ENCODE measurements around the gene PSMD8. TPM values are rescaled to one million over a fixed set of nuclear protein-coding genes. Genes with fewer than 3 reads are reported as not detected.

The PSMD8 gene
- total RNA-seq, 1 donor from 2014 or later = 286 TPM

DNA sequence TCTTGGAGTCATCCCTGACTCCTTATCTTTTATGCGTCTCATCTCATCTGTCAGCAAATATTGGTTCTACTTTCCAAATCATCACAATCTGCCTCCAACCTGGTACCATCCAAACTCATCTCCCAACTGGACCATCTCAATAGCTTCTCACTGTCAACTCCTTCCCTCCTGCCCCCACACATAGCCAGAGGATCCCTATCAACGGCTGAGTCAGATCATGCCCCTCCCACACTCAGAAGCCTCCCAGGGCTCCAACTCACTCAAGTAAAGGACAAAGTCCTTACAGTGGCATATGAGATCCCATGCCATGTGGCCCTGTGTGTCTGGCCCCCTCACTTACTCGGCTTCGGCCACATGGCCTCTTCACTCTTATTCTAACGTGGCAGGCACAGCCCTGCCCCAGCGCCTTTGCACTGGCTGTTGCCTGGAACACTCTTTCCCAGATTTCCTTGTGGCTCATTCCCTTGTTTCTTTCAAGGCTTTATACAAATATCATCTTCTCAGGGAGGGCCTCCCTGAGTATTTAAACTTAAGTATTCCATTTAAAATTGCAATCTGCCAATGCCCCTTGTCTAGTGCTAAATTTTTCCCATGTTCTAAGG is 18.4 kb downstream of the PSMD8 start:
- Mint-ChIP-seq H3K9me3 (no peaks in the 10 kb centered on the region), H3K4me1 (ENCODE audit: low read depth) (peaks cover 24% of the 10 kb centered on the region), H3K27me3 (ENCODE audit: low read depth) (peaks cover 25% of the 10 kb centered on the region), H3K36me3 (ENCODE audit: low read depth) (peaks cover 2% of the 10 kb centered on the region), H3K27ac (no peak overlapping the region), H3K4me3 (ENCODE audit: low read depth) (no peak overlapping the region)
- no peak for DNase-seq (ENCODE audit: low spot score)
- intact Hi-C loops (cut with micrococcal nuclease) = no loop called here

DNA sequence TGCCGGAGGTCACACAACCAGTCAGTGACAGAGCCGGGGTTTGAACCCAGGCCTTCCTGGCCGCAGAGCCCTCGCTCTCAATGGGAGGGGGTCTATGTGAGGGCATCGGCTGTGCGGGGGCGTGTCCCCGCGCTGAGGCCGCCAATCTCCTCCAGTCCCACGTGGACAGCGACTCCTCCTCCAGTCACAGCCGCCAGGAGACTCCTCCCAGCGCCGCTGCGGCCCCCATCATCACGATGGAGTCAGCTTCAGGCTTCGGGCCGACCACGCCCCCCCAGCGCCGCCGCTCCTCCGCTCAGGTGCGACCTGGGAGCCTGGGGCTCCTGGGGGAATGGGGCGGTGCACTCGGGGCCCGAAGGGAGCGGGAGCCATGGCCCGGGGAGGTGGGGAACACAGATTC is 20.1 kb downstream of the PSMD8 start:
- peaks cover 2% of the 10 kb centered on the region for H3K36me3 Mint-ChIP-seq (ENCODE audit: low read depth)
- intact Hi-C loops (cut with micrococcal nuclease) = no loop called here
- peaks cover 21% of the 10 kb centered on the region for H3K4me1 Mint-ChIP-seq (ENCODE audit: low read depth)
- H3K27me3 Mint-ChIP-seq (ENCODE audit: low read depth) = peaks cover 21% of the 10 kb centered on the region
- DNase-seq (ENCODE audit: low spot score) = peak; percentile 75
- H3K4me3 Mint-ChIP-seq (ENCODE audit: low read depth) = peak overlapping the region; percentile 82
- no peaks in the 10 kb centered on the region for H3K9me3 Mint-ChIP-seq
- H3K27ac Mint-ChIP-seq = peak overlapping the region; percentile 76

DNA sequence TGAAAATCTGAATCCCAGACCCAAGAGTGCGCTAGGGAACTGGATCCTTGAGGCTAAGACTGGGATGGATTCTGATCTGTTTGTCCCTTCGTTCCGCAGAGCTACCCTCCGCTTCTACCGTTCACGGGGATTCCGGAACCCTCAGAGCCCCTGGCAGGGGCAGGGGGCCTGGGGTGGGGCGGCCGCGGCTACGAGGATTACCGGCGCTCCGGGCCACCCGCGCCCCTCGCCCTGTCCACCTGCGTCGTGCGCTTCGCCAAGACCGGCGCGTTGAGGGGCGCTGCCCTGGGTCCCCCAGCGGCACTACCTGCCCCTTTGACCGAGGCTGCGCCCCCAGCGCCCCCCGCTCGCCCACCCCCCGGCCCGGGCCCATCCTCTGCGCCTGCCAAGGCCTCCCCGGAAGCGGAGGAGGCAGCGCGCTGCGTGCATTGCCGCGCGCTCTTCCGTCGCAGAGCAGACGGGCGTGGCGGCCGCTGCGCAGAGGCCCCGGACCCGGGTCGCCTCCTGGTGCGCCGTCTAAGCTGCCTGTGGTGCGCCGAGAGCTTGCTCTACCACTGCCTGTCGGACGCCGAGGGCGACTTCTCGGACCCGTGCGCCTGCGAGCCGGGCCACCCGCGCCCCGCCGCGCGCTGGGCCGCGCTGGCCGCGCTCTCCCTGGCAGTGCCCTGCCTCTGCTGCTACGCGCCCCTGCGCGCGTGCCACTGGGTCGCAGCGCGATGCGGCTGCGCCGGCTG is 21.2 kb downstream of the PSMD8 start:
- Mint-ChIP-seq H3K27me3 (ENCODE audit: low read depth) (peaks cover 18% of the 10 kb centered on the region), H3K4me3 (ENCODE audit: low read depth) (peak overlapping the region; percentile 82), H3K27ac (peak overlapping the region; percentile 76), H3K36me3 (ENCODE audit: low read depth) (peaks cover 2% of the 10 kb centered on the region), H3K9me3 (no peaks in the 10 kb centered on the region), H3K4me1 (ENCODE audit: low read depth) (peaks cover 22% of the 10 kb centered on the region)
- peak; percentile 52 for DNase-seq (ENCODE audit: low spot score)
- intact Hi-C loops (cut with micrococcal nuclease) = no loop called here

DNA sequence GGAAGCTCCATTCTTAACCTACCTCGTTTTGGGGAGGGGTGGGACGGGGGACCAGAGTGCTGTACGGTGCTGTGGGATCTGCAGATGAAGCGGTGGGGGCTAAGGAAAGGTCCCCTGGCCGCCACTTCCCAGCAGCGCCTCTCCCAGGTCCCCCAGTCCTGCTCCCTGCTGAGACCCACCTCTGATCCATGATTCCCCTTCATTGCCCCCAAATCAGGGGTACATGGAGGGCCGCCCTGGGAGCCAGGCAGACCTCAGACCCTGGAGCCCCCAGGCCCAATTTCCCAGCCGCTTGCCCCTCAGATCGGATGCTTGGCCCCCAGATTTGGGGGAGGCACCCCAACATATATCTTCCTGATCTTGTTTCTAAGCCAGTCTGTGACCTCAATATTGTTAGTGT is 24.7 kb downstream of the PSMD8 start:
- Mint-ChIP-seq H3K27ac (no peak overlapping the region), H3K4me3 (ENCODE audit: low read depth) (no peak overlapping the region), H3K4me1 (ENCODE audit: low read depth) (peaks cover 19% of the 10 kb centered on the region), H3K27me3 (ENCODE audit: low read depth) (peaks cover 3% of the 10 kb centered on the region), H3K9me3 (no peaks in the 10 kb centered on the region), H3K36me3 (ENCODE audit: low read depth) (peaks cover 3% of the 10 kb centered on the region)
- intact Hi-C loops (cut with micrococcal nuclease) = no loop called here
- no peak for DNase-seq (ENCODE audit: low spot score)

DNA sequence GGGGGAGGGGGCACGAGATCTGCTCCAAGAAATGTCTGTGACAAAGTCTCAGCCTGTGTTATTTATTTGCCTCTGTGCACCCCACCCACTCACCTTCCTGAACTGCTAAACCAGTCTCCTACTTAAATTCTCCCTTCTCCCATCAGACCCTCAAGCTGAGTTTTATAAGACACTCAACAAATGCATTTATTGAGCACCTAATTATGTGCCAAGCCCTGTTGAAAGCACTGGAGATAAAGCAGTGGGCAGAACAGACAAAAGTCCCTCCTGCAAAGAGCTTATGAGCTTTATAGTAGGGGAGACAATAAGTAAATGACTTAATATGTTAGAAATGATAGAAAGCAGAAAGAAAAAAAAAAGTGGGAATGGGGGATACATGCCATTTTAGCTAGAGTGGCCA is 25.2 kb downstream of the PSMD8 start:
- Mint-ChIP-seq H3K4me3 (ENCODE audit: low read depth) (no peak overlapping the region), H3K27ac (peak overlapping the region; percentile 35), H3K36me3 (ENCODE audit: low read depth) (peaks cover 3% of the 10 kb centered on the region), H3K9me3 (no peaks in the 10 kb centered on the region), H3K27me3 (ENCODE audit: low read depth) (peaks cover 3% of the 10 kb centered on the region), H3K4me1 (ENCODE audit: low read depth) (peaks cover 19% of the 10 kb centered on the region)
- intact Hi-C loops (cut with micrococcal nuclease) = no loop called here
- DNase-seq (ENCODE audit: low spot score) = no peak

DNA sequence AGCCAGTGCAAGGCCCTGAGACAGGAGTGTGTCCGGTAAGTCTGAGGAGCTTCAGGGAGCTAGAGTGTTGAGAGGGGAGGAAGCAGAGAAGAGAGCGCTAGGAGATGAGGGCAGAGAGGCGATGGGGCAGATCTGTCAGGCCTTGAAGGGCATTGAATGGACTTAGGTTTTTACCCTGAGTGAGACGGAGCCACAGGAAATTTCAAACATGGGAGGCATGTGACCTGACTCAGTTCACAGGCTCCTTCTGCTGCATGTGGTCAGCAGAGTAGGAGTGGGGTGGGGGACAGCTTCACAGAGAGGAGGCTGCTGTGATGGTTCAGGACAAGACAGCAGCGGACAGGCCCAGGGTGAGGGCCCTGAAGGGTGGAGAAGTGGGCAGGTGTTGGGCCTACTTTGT is 26.0 kb downstream of the PSMD8 start:
- peaks cover 3% of the 10 kb centered on the region for H3K27me3 Mint-ChIP-seq (ENCODE audit: low read depth)
- intact Hi-C loops (cut with micrococcal nuclease) = loop anchor here (5.0 to 10.0 kb wide), 2 partner anchors 114 to 237 kb away; no protein-coding TSS in a partner anchor
- H3K36me3 Mint-ChIP-seq (ENCODE audit: low read depth) = peaks cover 6% of the 10 kb centered on the region
- no peak overlapping the region for H3K4me3 Mint-ChIP-seq (ENCODE audit: low read depth)
- H3K27ac Mint-ChIP-seq = no peak overlapping the region
- no peaks in the 10 kb centered on the region for H3K9me3 Mint-ChIP-seq
- H3K4me1 Mint-ChIP-seq (ENCODE audit: low read depth) = peaks cover 15% of the 10 kb centered on the region
- no peak for DNase-seq (ENCODE audit: low spot score)

DNA sequence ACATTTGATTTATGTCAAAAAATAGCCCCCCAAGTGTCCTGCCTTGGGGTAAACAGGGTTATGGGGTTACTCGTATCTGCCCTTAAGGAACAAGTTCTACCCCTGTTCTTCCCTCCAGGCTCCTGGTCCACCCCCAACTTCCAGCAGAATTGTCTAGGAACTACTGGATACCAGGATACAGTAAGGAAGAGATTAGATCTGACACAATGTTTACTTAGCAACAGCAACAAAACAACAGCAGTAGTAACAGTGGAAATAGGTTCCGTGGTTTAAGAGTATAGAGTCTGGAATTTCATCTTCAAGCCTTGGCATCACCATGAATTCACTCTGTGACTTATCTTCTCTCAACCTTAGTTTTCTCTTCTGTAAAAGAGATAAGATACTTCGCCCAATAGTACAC is 26.8 kb downstream of the PSMD8 start:
- Mint-ChIP-seq H3K9me3 (no peaks in the 10 kb centered on the region), H3K4me3 (ENCODE audit: low read depth) (no peak overlapping the region), H3K36me3 (ENCODE audit: low read depth) (peaks cover 8% of the 10 kb centered on the region), H3K27me3 (ENCODE audit: low read depth) (peaks cover 3% of the 10 kb centered on the region), H3K27ac (no peak overlapping the region), H3K4me1 (ENCODE audit: low read depth) (peaks cover 15% of the 10 kb centered on the region)
- intact Hi-C loops (cut with micrococcal nuclease) = loop anchor here (5.0 to 10.0 kb wide), 2 partner anchors 114 to 236 kb away; no protein-coding TSS in a partner anchor
- DNase-seq (ENCODE audit: low spot score) = no peak

DNA sequence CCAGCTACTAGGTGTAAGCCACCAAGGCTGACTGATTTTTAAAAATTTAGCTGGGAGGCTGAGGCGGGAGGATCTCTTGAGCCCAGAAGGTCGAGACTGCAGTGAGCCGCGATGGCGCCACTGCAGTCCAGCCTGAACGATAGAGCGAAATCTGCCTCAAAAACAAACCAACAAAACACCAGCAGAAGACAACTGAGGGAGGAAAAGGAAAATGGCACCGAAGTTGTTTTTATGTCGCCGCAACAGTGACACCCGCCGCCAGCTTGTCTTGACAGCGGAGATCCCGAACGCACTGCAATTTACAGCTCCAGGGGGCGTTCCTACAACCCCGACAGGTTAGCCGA is 28.2 kb downstream of the PSMD8 start:
- Mint-ChIP-seq H3K36me3 (ENCODE audit: low read depth) (peaks cover 17% of the 10 kb centered on the region), H3K4me1 (ENCODE audit: low read depth) (peaks cover 8% of the 10 kb centered on the region), H3K9me3 (no peaks in the 10 kb centered on the region), H3K27me3 (ENCODE audit: low read depth) (peaks cover 3% of the 10 kb centered on the region), H3K27ac (peak overlapping the region; percentile 76), H3K4me3 (ENCODE audit: low read depth) (peak overlapping the region; percentile 75)
- intact Hi-C loops (cut with micrococcal nuclease) = loop anchor here (2.0 to 10.0 kb wide), 3 partner anchors 38 to 235 kb away; no protein-coding TSS in a partner anchor
- no peak for DNase-seq (ENCODE audit: low spot score)

DNA sequence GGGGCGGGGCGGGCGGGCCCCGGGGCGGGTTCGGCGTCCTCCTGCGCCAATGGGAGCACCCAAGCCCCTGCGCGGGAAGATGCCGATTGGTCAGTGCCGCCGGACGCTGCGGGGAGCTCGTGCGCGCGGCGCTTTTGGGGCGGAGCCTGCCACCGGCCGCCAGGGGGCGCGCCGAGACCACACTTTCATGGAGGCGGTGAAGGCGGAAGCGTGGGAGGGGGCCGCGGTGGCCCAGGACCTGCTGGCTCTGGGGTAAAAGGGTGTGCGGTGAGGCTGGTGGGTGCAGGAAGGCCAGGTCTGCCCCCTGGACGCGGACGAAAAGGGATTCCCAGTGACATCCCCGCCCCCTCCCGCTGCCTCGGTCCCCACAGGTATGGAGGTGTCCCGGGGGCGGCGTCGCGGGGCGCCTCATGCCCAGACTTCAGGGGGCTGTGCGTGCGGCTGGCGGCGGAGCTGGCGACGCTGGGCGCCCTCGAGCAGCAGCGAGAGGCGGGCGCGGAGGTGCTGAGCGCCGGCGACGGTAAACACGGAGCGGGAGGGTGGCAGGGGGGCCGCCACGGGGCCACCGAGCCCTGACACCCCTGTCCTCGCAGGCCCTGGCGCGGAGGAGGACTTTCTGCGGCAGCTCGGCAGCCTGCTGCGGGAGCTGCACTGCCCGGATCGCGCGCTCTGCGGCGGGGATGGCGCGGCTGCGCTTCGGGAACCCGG is 28.8 kb downstream of the PSMD8 start, which contains the start of gene FAM98C:
Gene FAM98C (plus strand): TSS at position 127 of the 708 bp plus-strand sequence. CDS start 61 bp downstream, at position 188.
- Mint-ChIP-seq H3K9me3 (no peaks in the 10 kb centered on the region), H3K4me1 (ENCODE audit: low read depth) (peaks cover 8% of the 10 kb centered on the region), H3K27me3 (ENCODE audit: low read depth) (peaks cover 3% of the 10 kb centered on the region), H3K36me3 (ENCODE audit: low read depth) (peaks cover 20% of the 10 kb centered on the region), H3K27ac (peak within 1 kb of the TSS; percentile 94), H3K4me3 (ENCODE audit: low read depth) (peak within 1 kb of the TSS; percentile 87)
- intact Hi-C loops (cut with micrococcal nuclease) = loop anchor here (2.0 to 10.0 kb wide), 3 partner anchors 38 to 234 kb away; no protein-coding TSS in a partner anchor
- peak; percentile 97 for DNase-seq (ENCODE audit: low spot score)

DNA sequence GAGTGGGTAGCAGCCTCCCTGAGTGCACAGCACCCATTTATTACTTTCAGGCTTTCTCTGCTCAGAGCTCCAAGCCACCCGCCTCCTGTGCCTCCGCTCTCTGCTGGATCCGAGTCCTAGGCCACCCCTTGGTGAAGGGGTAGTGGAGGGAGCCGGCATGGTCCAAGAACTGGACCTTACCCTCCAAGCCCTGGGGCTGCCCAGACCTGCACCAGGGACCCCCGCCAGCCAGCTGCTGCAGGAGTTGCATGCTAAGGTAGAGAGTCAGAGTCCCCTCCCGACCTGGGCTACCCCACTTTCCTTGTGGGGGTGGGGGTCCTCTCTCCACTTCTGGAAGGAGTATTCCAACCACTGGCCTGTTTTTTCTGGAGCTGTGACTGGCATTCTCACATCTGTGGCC is 30.5 kb downstream of the PSMD8 start:
- peaks cover 32% of the 10 kb centered on the region for H3K36me3 Mint-ChIP-seq (ENCODE audit: low read depth)
- intact Hi-C loops (cut with micrococcal nuclease) = loop anchor here (5.0 to 10.0 kb wide), 2 partner anchors 110 to 232 kb away; no protein-coding TSS in a partner anchor
- no peak overlapping the region for H3K27ac Mint-ChIP-seq

DNA sequence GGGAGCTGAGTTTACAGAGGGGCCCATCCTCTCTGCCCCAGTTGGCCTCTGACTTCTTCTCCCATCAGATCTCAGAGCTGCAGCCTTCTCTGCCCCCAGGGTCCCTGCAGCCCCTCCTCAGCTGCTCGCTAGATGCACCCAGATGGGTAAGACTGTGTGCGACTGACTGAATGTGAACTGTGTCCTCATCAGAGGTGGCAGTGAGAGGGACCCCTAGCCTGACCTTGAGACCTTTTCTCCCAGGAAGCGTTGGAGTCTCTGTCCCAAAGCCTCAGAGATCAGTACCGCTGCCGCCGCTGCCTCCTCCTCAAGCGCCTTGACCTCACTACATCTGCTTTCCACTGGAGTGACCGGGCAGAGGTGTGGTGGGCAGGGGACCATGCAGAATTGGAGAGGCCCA is 30.9 kb downstream of the PSMD8 start:
- Mint-ChIP-seq H3K4me1 (ENCODE audit: low read depth) (peaks cover 6% of the 10 kb centered on the region), H3K9me3 (no peaks in the 10 kb centered on the region), H3K27me3 (ENCODE audit: low read depth) (no peaks in the 10 kb centered on the region), H3K36me3 (ENCODE audit: low read depth) (peaks cover 35% of the 10 kb centered on the region), H3K4me3 (ENCODE audit: low read depth) (peak overlapping the region; percentile 30), H3K27ac (peak overlapping the region; percentile 50)
- no peak for DNase-seq (ENCODE audit: low spot score)
- intact Hi-C loops (cut with micrococcal nuclease) = loop anchor here (10.0 kb wide), 1 partner anchor 110 kb away; no protein-coding TSS in a partner anchor

More for the DNA sequence above, 30.5 kb downstream of the PSMD8 start:
- Mint-ChIP-seq H3K4me3 (ENCODE audit: low read depth) (peak overlapping the region; percentile 55), H3K9me3 (no peaks in the 10 kb centered on the region), H3K4me1 (ENCODE audit: low read depth) (peaks cover 6% of the 10 kb centered on the region), H3K27me3 (ENCODE audit: low read depth) (no peaks in the 10 kb centered on the region)
- no peak for DNase-seq (ENCODE audit: low spot score)

DNA sequence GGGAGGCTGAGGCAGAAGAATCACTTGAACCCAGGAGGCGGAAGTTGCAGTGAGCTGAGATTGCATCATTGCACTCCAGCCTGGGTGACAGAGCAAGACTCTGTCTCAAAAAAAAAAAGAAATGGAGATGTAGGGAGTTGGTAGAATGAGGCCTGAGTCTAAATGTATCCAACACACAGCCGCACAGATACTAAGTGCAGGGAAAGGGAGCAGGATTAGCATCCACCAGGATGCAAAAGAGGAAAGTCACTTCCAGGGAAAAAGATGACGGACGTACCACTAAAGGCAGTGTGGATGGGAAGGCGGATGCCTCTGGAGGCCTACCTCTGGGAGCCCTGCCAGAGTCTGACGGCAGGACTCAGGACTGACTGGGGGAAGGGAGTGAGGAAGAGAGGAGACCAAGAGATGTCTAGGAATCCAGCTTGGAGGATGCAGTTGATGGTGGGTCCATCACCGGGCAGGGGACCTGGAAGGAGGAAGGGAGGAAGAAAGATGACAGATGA is 35.3 kb downstream of the PSMD8 start:
- intact Hi-C loops (cut with micrococcal nuclease) = loop anchor here (10.0 kb wide), 1 partner anchor 105 kb away; no protein-coding TSS in a partner anchor
- no peak for DNase-seq (ENCODE audit: low spot score)
- Mint-ChIP-seq H3K4me1 (ENCODE audit: low read depth) (no peaks in the 10 kb centered on the region), H3K9me3 (no peaks in the 10 kb centered on the region), H3K27me3 (ENCODE audit: low read depth) (no peaks in the 10 kb centered on the region), H3K27ac (no peak overlapping the region), H3K4me3 (ENCODE audit: low read depth) (no peak overlapping the region), H3K36me3 (ENCODE audit: low read depth) (peaks cover 42% of the 10 kb centered on the region)

All from activated T-helper 2 cell treated with anti-CD3 and anti-CD28 coated beads, Interferon-gamma antibody, Interleukin-2, Interleukin-4, amounts not matched to agents 10 μg/mL and 5 μg/mL and 100 μg/mL, durations not matched to agents 14 hours and 24 hours and 36 hours (primary cell).